GM23338 (cell line): ENCODE measurements around the gene FPGS. TPM values are rescaled to one million over a fixed set of nuclear protein-coding genes. Genes with fewer than 3 reads are reported as not detected.

ENCODE experiments used
- ATAC-seq: fragments of 200-7000 bp; cut with Tn5 transposase; 3 replicates; pipeline ENCODE4 v1.9.1; 2020
- DNase-seq: peaks from one replicate; pipeline ENCODE4 v3.0.0-alpha.2; 2015; ENCODE audit warnings: low spot score
- H2AFZ ChIP-seq: fragments of 200-600 bp; sonication (generic); 2 replicates; pipeline ENCODE4 v1.8.0; 2016; ENCODE audit warnings: antibody characterized with exemption, mild to moderate bottlenecking, moderate library complexity
- H3F3A ChIP-seq: fragments of 200-600 bp; sonication (generic); replicated peaks from 2 replicates; pipeline ENCODE4 v1.8.0; 2017; ENCODE audit warnings: antibody characterized with exemption, mixed run types, low read depth
- H3K27ac ChIP-seq: fragments of 200-600 bp; sonication (generic); 2 replicates; pipeline ENCODE4 v1.6.1; 2016; ENCODE audit warnings: low read depth
- H3K27me3 ChIP-seq: fragments of 200-600 bp; sonication (generic); 2 replicates; pipeline ENCODE4 v1.8.0; 2016; ENCODE audit warnings: mild to moderate bottlenecking, mixed run types, moderate library complexity; ENCODE audit not compliant: insufficient read depth
- H3K36me3 ChIP-seq: fragments of 200-600 bp; sonication (generic); 2 replicates; pipeline ENCODE4 v1.8.0; 2016; ENCODE audit warnings: mild to moderate bottlenecking; ENCODE audit not compliant: insufficient read depth
- H3K4me1 ChIP-seq: fragments of 200-600 bp; sonication (generic); 2 replicates; pipeline ENCODE4 v1.8.0; 2016; ENCODE audit warnings: mild to moderate bottlenecking, moderate library complexity; ENCODE audit not compliant: insufficient read depth
- H3K4me2 ChIP-seq: fragments of 200-600 bp; sonication (generic); 2 replicates; pipeline ENCODE4 v1.7.1; 2017; ENCODE audit warnings: mixed run types
- H3K4me3 ChIP-seq: fragments of 200-600 bp; sonication (generic); 2 replicates; pipeline ENCODE4 v1.6.1; 2016; ENCODE audit warnings: mixed run types
- H3K79me2 ChIP-seq: fragments of 200-600 bp; sonication (generic); replicated peaks from 2 replicates; pipeline ENCODE4 v1.8.0; 2017; ENCODE audit warnings: mild to moderate bottlenecking; ENCODE audit not compliant: insufficient read depth
- H3K9me2 ChIP-seq: fragments of 200-600 bp; sonication (generic); 2 replicates; pipeline ENCODE4 v1.8.0; 2017; ENCODE audit not compliant: insufficient read depth
- H4K20me1 ChIP-seq: fragments of 200-600 bp; sonication (generic); replicated peaks from 2 replicates; pipeline ENCODE4 v1.8.0; 2017; ENCODE audit warnings: mild to moderate bottlenecking; ENCODE audit not compliant: insufficient read depth
- H3K27ac Mint-ChIP-seq: 2 replicates; pipeline ENCODE4 v1.8.0; 2020; ENCODE audit warnings: inconsistent platforms, mild to moderate bottlenecking, moderate library complexity, mixed read lengths
- H3K27me3 Mint-ChIP-seq: 3 replicates; pipeline ENCODE4 v1.8.0; 2022; ENCODE audit warnings: low read depth, mild to moderate bottlenecking, moderate library complexity, mixed read lengths, inconsistent platforms; ENCODE audit not compliant: insufficient read depth, poor library complexity
- H3K36me3 Mint-ChIP-seq: 3 replicates; pipeline ENCODE4 v1.8.0; 2021; ENCODE audit warnings: low read depth, mild to moderate bottlenecking, inconsistent platforms, moderate library complexity, mixed read lengths
- H3K4me1 Mint-ChIP-seq: 3 replicates; pipeline ENCODE4 v1.8.0; 2020; ENCODE audit warnings: mild to moderate bottlenecking, inconsistent platforms, mixed read lengths
- H3K4me3 Mint-ChIP-seq: 3 replicates; pipeline ENCODE4 v1.8.0; 2021; ENCODE audit warnings: moderate library complexity, mild to moderate bottlenecking, inconsistent platforms, mixed read lengths
- H3K9me3 Mint-ChIP-seq: 3 replicates; pipeline ENCODE4 v1.8.0; 2020; ENCODE audit warnings: moderate library complexity, mild to moderate bottlenecking, inconsistent platforms, mixed read lengths
- CTCF ChIP-seq, 2 experiments: fragments of 200-600 bp in 1 of 2; sonication (generic) in 1 of 2; conservative IDR thresholded peaks; 2 replicates each; pipeline versions ENCODE4 v1.5.1 to v1.6.1; 2016 to 2017; ENCODE audit warnings: antibody characterized with exemption in 2 of 2, low read depth in 2 of 2, mild to moderate bottlenecking in 2 of 2, moderate library complexity in 1 of 2
- ETS1 ChIP-seq: IDR thresholded peaks from 2 replicates; pipeline ENCODE4 v1.6.1; 2016; ENCODE audit warnings: antibody characterized with exemption
- EZH2 ChIP-seq: fragments of 200-600 bp; sonication (generic); IDR thresholded peaks from one replicate; pipeline ENCODE4 v1.8.0; 2017; ENCODE audit warnings: antibody characterized with exemption, mild to moderate bottlenecking, low read depth; ENCODE audit not compliant: unreplicated experiment
- EZH2phosphoT487 ChIP-seq: fragments of 200-600 bp; sonication (generic); IDR thresholded peaks from one replicate; pipeline ENCODE4 v1.8.1; 2018; ENCODE audit warnings: antibody characterized with exemption; ENCODE audit not compliant: unreplicated experiment
- JUNB ChIP-seq: IDR thresholded peaks from one replicate; pipeline ENCODE4 v1.6.1; 2016; ENCODE audit warnings: antibody characterized with exemption; ENCODE audit not compliant: unreplicated experiment
- NANOG ChIP-seq: IDR thresholded peaks from 2 replicates; pipeline ENCODE4 v1.6.1; 2016; ENCODE audit warnings: antibody characterized with exemption, borderline replicate concordance
- POLR2AphosphoS5 ChIP-seq: IDR thresholded peaks from 2 replicates; pipeline ENCODE4 v1.6.1; 2016; ENCODE audit warnings: antibody characterized with exemption, low read depth
- STAT1 ChIP-seq: IDR thresholded peaks from one replicate; pipeline ENCODE4 v1.6.1; 2016; ENCODE audit warnings: antibody characterized with exemption; ENCODE audit not compliant: unreplicated experiment
- ZNF114 ChIP-seq: fragments of 250-450 bp; sonication (Bioruptor Pico); IDR thresholded peaks from 2 replicates; pipeline ENCODE4 v1.5.0; 2020; ENCODE audit warnings: mild to moderate bottlenecking, moderate library complexity
- ZNF331 ChIP-seq: fragments of 250-450 bp; sonication (Bioruptor Pico); IDR thresholded peaks from 2 replicates; pipeline ENCODE4 v1.5.0; 2020; ENCODE audit warnings: low read depth, mild to moderate bottlenecking, moderate library complexity
- ZNF462 ChIP-seq: fragments of 250-450 bp; sonication (Bioruptor Pico); IDR thresholded peaks from 2 replicates; pipeline ENCODE4 v1.5.0; 2020; ENCODE audit warnings: mild to moderate bottlenecking, moderate library complexity
- polyA plus RNA-seq: library from polyadenylated mRNA; unstranded; fragments of >200 nt; fragmentation: Nextera tagmentation; extraction: Ambion mirVana; gene quantifications from 2 replicates; pipeline ENCODE4 v1.2.1, GENCODE V29; 2016
- total RNA-seq: library from RNA; depleted of rRNA; stranded (reverse); fragments of >200 nt; shearing (Covaris generic); gene quantifications from 2 replicates; pipeline ENCODE4 v1.2.3, GENCODE V29; 2014

Gene FPGS
- total and polyA plus RNA-seq, 2 experiments from 2014 or later, result 40.7 to 87.2 TPM

- Histone ChIP-seq H3F3A (peaks cover 42% of the 10 kb centered on the region), H2AFZ (no peak overlapping the region), H3K9me2 (no peaks in the 10 kb centered on the region), H3K4me1 (no peaks in the 10 kb centered on the region), H3K79me2 (peaks cover 15% of the 10 kb centered on the region), H3K27me3 (no peaks in the 10 kb centered on the region), H3K4me2 (no peak overlapping the region), H4K20me1 (peaks cover 19% of the 10 kb centered on the region), H3K36me3 (peaks cover 42% of the 10 kb centered on the region), H3K27ac (peak overlapping the region; percentile 72), H3K4me3 (no peak overlapping the region)
- Mint-ChIP-seq H3K9me3 (no peaks in the 10 kb centered on the region), H3K27ac (peak overlapping the region; percentile 89; the same call in 1 of the 2 replicates), H3K27me3 (peaks cover 11% of the 10 kb centered on the region), H3K36me3 (peaks cover 45% of the 10 kb centered on the region), H3K4me3 (no peak overlapping the region), H3K4me1 (peaks cover 5% of the 10 kb centered on the region)
- TF ChIP-seq POLR2AphosphoS5, result peak; percentile 42
- no peak for TF ChIP-seq ETS1
- TF ChIP-seq EZH2, result no peak
- ATAC-seq, result peak; percentile 9; the same call in 1 of the 3 replicates
- no peak for DNase-seq
These were observed 9.5 kb upstream of the FPGS start for GRCh38 chr9:127793093-127793708.

GRCh38 chr9:127794001-127794791, 8.5 kb upstream of the FPGS start:
- Mint-ChIP-seq H3K36me3 (peaks cover 35% of the 10 kb centered on the region), H3K27me3 (peaks cover 15% of the 10 kb centered on the region), H3K27ac (peak overlapping the region; percentile 84; the same call in 1 of the 2 replicates), H3K4me3 (no peak overlapping the region), H3K9me3 (no peaks in the 10 kb centered on the region), H3K4me1 (peaks cover 5% of the 10 kb centered on the region)
- Histone ChIP-seq H3K27ac (0 out of 2 replicates have a peak overlapping the region, but pooled peaks have one; percentile 50), H2AFZ (no peak overlapping the region), H4K20me1 (peaks cover 19% of the 10 kb centered on the region), H3K4me1 (no peaks in the 10 kb centered on the region), H3F3A (peaks cover 42% of the 10 kb centered on the region), H3K4me2 (no peak overlapping the region), H3K36me3 (peaks cover 32% of the 10 kb centered on the region), H3K9me2 (no peaks in the 10 kb centered on the region), H3K4me3 (no peak overlapping the region), H3K27me3 (no peaks in the 10 kb centered on the region), H3K79me2 (peaks cover 5% of the 10 kb centered on the region)
- peak; percentile 23 for ATAC-seq
- DNase-seq, result no peak
- no peak for TF ChIP-seq STAT1
- no peak for TF ChIP-seq EZH2
- no peak for TF ChIP-seq EZH2phosphoT487
- TF ChIP-seq JUNB, result no peak
- no peak for TF ChIP-seq CTCF (conservative IDR thresholded peaks at IDR 0.05; ENCODE audit: low read depth in 2 of 2)
- TF ChIP-seq ZNF114 (CRISPR knock-in tag), result no peak
- TF ChIP-seq NANOG, result no peak
- TF ChIP-seq POLR2AphosphoS5, result no peak; the same call in 1 of the 2 replicates
- no peak for TF ChIP-seq ZNF331
- no peak for TF ChIP-seq ZNF462
